K562 (cell line): ENCODE results near the gene ACSF2. TPM values are rescaled to one million over a fixed set of nuclear protein-coding genes. Genes with fewer than 3 reads are reported as not detected.

ENCODE experiments used
- ATF1 ChIP-seq, 2 experiments: fragments of 450-650 bp in 1 of 2; IDR thresholded peaks; 2 replicates each; pipeline ENCODE4 v1.6.1; 2016; ENCODE audit warnings: missing compliant biosample characterization in 1 of 2, missing genetic modification characterization in 1 of 2
- CBFA2T3 ChIP-seq: fragments of 450-650 bp; IDR thresholded peaks from 2 replicates; pipeline ENCODE4 v1.6.1; 2017
- HNRNPK ChIP-seq: fragments of 200-400 bp; formaldehyde crosslinking; IDR thresholded peaks from one replicate; pipeline ENCODE4 v1.6.1; 2018; ENCODE audit warnings: mild to moderate bottlenecking, low read depth, low read length; ENCODE audit not compliant: poor library complexity, severe bottlenecking
- MYC ChIP-seq, 2 experiments: fragments of 250-450 bp in 1 of 2; sonication (Bioruptor Pico) in 1 of 2; IDR thresholded peaks; 2 replicates each; pipeline versions ENCODE4 v1.5.1 to v1.6.1; 2012 to 2021; ENCODE audit warnings: low read depth in 2 of 2, borderline replicate concordance in 1 of 2, improper control_type of control experiment in 1 of 2, low read length in 1 of 2, mild to moderate bottlenecking in 1 of 2, moderate library complexity in 1 of 2
- NFE2 ChIP-seq: IDR thresholded peaks from 2 replicates; pipeline ENCODE4 v1.6.1; 2014; ENCODE audit warnings: antibody characterized with exemption, low read depth
- PATZ1 ChIP-seq: fragments of 250-450 bp; sonication (Bioruptor Pico); IDR thresholded peaks from 2 replicates; pipeline ENCODE4 v1.5.0; 2020; ENCODE audit warnings: mild to moderate bottlenecking, borderline replicate concordance
- PHTF2 ChIP-seq: fragments of 250-450 bp; sonication (Bioruptor Pico); IDR thresholded peaks from 2 replicates; pipeline ENCODE4 v1.5.0; 2021; ENCODE audit warnings: mild to moderate bottlenecking
- PTRF ChIP-seq: fragments of 450-650 bp; IDR thresholded peaks from 2 replicates; pipeline ENCODE4 v1.6.1; 2016; ENCODE audit warnings: mild to moderate bottlenecking, missing genetic modification characterization, missing compliant biosample characterization
- SAFB2 ChIP-seq: fragments of 200-400 bp; formaldehyde crosslinking; IDR thresholded peaks from 2 replicates; pipeline ENCODE4 v1.6.1; 2018; ENCODE audit warnings: borderline replicate concordance, low read length, low read depth, moderate library complexity; ENCODE audit not compliant: severe bottlenecking
- SNIP1 ChIP-seq: fragments of 450-650 bp; IDR thresholded peaks from 2 replicates; pipeline ENCODE4 v1.7.1; 2017; ENCODE audit warnings: low read depth, mild to moderate bottlenecking
- ZBTB11 ChIP-seq, 3 experiments: fragments of 200-800 bp in 1 of 3; fragments of 250-450 bp in 1 of 3; fragments of 450-650 bp in 1 of 3; sonication (Bioruptor Pico) in 1 of 3; sonication (Bioruptor generic) in 1 of 3; formaldehyde crosslinking in 1 of 3; IDR thresholded peaks; 2 replicates each; pipeline versions ENCODE4 v1.6.1 to v1.8.0; 2016 to 2022; ENCODE audit warnings: mild to moderate bottlenecking in 2 of 3, missing genetic modification characterization in 2 of 3, missing compliant biosample characterization in 1 of 3, moderate library complexity in 1 of 3
- ZBTB12 ChIP-seq: fragments of 250-450 bp; sonication (Bioruptor Pico); IDR thresholded peaks from 2 replicates; pipeline ENCODE4 v1.4.0; 2020
- ZHX1 ChIP-seq: fragments of 150-350 bp; conservative IDR thresholded peaks from 2 replicates; pipeline ENCODE4 v1.6.1; 2014; ENCODE audit warnings: low read length
- ZNF133 ChIP-seq: fragments of 250-450 bp; sonication (Bioruptor Pico); IDR thresholded peaks from 2 replicates; pipeline ENCODE4 v1.4.0; 2020; ENCODE audit warnings: mild to moderate bottlenecking
- polyA plus RNA-seq, 8 experiments: library from polyadenylated mRNA; depleted of rRNA in 4 of 8; stranded (reverse) in 5 of 8; unstranded in 3 of 8; fragments of >200 nt; fragmentation: Nextera tagmentation in 2 of 8; fragmentation: Illumina TruSeq in 1 of 8; extraction: Ambion mirVana in 2 of 8; extraction: Trizol in 1 of 8; gene quantifications; 2 replicates each; pipeline versions ENCODE4 v1.2.1 to v1.2.3, GENCODE V29; 2011 to 2014; ENCODE audit warnings: inconsistent platforms in 1 of 8, missing spikeins in 1 of 8
- total RNA-seq, 7 experiments: library from RNA; depleted of rRNA in 6 of 7; stranded (reverse); fragments of >200 nt in 6 of 7; fragmentation: Illumina TruSeq in 2 of 7; extraction: Trizol in 2 of 7; gene quantifications; 2 replicates each; pipeline versions ENCODE4 v1.2.1 to v1.2.3, GENCODE V29; 2011 to 2021; ENCODE audit warnings: low replicate concordance in 1 of 7

Gene ACSF2
- total and polyA plus RNA-seq, 9 of the 15 experiments (the other 6 are each of a cell fraction or from before 2014, with no cell fraction given): 0.89 to 6.1 (median 3.5) TPM

GRCh38 chr17:50397111-50397918, 28.7 kb upstream of the ACSF2 start, which contains the start of gene LRRC59 (continued):
- TF ChIP-seq ZBTB12: peak; percentile 87
- no peak for TF ChIP-seq ZNF133 (CRISPR knock-in tag)
- TF ChIP-seq NFE2: peak; percentile 49; the same call in 1 of the 2 replicates
- no peak for TF ChIP-seq PTRF (tag)
- no peak for TF ChIP-seq PATZ1
- no peak for TF ChIP-seq PHTF2 (CRISPR knock-in tag)
- peak; percentile 36 for TF ChIP-seq CBFA2T3
- peak; percentile 94 for TF ChIP-seq SNIP1
- peak; percentile 86 for TF ChIP-seq ATF1 (CRISPR knock-in tag; IDR thresholded peaks at IDR 0.05)
- peak; percentile 98 for TF ChIP-seq ATF1 (tag; IDR thresholded peaks at IDR 0.05)
- TF ChIP-seq HNRNPK: peak; percentile 30
- TF ChIP-seq ZHX1: no peak
- no peak for TF ChIP-seq SAFB2
- peak in 1 of 3 experiments; percentile 79; a peak in 2 of 6 replicates for TF ChIP-seq ZBTB11 (CRISPR knock-in tag; IDR thresholded peaks at IDR 0.05)
- peak; percentile 88 for TF ChIP-seq MYC (IDR thresholded peaks at IDR 0.05; ENCODE audit: low read depth, low read length)
- TF ChIP-seq MYC (CRISPR knock-in tag; IDR thresholded peaks at IDR 0.05; ENCODE audit: borderline replicate concordance, low read depth): peak; percentile 78
